Right kidney (tissue), 1 donor: ENCODE results near the gene SNTG2.

Source experiments
- DNase-seq: peaks from one replicate; pipeline ENCODE4 v3.0.0-alpha.2; 2016

The SNTG2 gene

DNA sequence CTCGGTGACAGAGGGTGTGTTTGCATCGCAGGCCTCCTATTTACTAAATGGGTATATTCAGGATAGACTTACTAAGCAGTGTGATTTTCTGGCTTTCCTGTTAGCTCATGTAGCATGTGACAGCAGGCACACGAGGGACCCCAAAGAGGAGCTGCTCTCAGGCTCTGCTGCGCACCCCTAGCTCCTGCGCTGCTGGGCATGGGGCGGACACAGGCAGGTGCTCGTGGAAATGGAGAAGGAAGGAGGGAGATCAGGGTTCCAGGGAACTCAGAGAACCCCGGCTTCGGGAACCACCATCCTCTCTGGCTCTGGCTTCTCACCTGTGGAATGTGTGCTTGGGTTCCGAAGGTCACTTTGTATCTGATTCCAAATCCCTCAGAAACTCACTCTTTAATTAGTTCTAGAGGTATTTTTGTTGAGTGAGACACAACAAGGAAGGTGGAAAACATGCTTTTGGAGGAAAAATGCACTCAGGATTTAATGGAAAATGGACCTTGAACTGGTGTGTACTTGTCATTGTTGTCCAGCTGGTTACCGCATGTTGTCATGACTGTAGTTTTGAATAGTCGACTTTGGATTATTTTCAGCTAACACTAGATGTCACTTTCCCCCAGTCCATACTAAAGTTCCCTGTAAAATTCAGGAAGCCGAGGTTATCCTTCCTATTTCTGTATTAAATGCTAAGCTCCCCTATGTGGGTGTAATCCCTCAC is 3.5 kb downstream of the SNTG2 start:
- no peak for DNase-seq

DNA sequence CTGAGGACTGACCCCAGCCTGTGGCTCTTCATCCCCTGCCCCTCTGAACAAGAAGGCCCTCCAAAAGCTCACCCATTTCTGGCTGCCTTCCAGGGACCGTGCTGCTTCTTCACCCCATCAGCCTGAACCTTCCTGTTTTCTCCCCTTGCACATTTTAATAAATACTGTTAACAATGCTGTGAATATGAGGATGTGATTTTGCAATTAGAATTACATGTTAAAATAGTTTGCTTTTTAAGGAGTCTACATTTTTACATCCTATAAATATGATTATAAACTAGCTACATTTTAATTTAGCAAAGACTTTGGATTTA is 4.0 kb downstream of the SNTG2 start:
- no peak for DNase-seq

DNA sequence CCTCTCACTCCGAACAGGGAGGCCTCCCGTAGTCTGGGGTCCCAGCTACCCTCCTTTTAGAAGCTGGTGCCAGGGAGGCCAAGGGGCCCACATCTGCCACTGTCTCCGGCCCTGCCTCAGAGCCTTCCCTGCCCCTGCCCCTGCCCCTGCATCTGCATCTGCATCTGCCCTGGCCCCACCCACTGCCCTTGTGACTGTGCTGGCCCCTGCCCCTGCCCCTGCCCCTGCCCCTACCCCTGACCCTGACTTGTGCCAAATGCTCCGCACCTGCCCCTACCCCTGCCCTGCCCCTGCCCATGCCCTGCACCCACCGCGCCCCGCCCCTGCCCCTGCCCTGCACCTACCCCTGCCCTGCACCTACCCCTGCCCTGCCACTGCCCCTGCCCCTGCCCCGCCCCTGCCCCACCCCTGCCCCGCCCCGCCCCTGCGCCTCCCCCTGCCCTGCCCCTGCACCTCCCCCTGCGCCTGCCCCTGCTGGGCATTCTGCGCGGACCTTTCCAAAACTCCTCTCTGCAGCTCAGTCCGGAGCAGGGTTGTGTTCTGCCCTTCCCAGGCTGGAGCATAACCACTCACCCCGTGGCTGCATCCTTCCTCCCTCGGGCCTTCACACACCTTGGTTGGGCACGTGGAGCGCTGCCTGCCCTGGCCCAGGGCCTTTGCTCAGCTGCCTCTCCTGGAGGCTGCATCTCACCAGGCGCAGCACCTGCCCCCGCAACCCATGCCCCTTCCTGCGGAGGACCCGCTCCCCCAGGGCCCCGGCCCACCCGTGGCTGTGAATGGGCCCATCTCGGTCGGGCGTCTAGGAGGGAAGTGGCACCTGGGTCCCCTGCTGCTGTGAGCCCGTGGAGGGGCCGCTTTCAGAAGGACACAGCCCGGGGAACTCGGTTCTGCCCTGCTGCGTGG is 5.4 kb downstream of the SNTG2 start:
- DNase-seq: no peak

DNA sequence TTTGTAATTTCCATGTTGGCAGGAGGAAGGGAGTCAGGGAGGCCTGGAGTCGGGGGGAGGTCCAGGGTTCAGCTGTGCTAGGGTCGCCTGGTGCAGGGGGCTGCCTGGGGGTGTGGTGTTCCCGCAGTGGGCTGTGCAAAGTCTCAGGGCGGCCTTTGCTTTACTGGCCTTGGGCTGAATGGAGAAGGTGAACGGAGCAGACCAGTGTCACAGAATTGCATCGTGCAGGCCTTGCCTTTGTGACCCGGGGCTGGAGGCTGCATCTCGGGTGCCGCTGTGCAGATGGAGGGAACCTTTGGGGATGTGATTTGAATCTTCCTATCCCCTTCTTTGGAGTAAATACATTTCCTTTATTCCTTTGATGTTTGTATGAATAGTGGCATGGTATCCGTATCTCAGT is 8.8 kb downstream of the SNTG2 start:
- no peak for DNase-seq

DNA sequence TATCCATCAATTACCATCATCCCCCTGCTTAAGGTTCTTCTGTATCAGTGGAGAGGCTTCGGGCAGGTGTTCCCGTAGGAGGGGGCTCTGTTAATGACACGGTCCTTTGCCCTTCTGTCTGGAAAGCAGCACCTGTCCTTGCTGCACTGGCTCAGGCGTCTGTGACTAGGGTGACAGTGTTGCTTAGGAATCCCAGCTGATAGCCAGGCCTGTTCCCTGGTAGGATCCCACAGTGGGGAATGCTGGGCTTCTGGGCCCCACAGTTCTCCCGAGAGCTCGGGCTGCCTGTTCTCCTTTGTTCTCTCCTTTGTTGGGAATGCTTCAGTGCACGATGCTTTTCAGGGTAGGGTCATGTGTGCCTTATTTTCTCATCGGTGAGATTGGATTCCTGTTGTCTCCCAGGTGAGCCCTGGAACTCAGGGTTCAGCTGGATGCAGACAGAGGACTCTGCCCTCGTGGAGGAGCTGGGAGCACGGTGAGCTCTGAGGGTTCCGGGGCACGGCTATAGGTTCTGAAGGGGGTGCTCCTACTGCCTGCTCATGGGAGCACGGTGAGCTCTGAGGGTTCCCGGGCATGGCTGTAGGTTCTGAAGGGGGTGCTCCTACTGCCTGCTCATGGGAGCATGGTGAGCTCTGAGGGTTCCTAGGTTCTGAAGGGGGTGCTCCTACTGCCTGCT is 9.6 kb downstream of the SNTG2 start:
- no peak for DNase-seq

DNA sequence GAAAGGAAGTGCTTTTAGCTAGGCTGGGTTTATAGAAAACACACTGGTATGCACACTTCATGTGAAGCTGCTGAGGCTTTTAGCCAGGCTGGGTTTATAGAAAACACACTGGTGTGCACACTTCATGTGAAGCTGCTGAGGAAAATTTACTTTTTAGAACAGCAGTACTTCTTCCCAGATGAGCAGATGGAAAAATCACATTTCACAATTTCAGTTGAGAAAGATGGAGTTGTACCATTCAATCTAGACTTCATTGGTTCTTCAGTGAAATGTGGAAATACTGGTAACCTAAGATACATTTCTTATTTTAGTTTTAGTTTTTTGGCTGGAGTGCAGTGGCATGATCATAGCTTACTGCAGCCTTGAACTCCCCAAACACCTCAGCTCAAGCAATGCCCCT is 11.1 kb downstream of the SNTG2 start:
- no peak for DNase-seq

DNA sequence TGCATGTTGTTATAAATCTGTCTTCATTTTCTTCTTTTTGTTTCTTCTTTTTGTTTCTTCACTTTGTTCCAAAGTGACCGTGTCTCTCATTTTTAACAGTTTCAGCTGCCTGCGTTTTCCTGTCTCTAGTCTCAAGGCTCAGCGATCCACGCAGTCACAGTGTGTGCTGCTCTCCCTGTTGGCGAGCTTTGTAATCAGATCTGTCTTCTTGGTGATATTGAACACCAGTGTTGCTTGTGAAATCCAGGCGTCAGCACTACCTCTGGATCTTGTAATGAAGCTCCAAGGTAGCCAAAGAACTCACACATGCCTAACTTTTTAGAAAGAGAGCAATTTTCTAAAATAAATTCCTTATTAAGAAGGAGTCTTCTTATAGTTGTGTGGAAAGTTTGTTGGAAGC is 13.2 kb downstream of the SNTG2 start:
- DNase-seq: no peak

DNA sequence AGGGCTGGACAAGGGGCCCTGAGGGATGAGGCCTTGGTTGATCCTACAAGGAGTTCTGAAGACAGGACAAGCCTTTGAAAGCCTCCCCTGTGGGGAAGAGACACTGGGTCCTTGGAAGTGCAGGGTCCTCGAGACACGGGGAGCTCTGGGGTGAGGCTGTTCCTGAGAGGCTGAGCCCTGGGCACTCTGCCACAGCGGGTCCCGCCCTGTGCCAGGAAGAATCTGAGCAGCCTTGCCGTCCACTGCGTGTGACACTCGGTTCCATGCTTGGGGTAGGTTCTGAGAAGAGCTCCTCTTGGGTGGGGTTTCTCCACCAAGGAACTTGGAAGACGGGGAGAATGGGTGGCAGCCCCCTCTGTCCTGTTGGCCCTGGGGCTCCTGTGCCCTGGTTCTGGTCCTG is 13.9 kb downstream of the SNTG2 start:
- DNase-seq: no peak

DNA sequence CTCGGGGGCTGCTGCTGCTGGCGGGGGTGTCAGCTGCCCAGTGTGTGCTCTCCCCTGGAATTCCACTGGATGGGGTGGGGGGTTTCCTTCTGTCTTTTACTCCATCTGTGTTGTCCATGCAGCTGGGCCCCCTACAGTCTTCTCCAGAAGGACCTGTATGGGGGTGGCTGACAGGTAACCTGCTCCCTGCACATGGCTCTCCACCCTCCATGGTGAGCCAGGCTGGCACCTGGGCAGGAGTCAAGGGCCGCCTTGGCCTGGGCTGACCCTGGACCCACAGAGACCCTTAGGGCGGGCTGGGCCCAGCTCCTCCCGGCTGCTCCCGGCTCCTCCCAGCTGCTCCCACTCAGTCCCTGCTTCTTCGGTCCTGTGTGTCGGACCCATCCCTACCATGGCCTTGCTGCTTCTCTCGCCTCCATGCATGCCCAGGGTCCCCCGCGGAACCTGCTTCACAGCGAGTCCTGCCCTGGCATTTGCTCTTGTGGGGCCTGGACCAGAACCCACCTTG is 15.0 kb downstream of the SNTG2 start:
- DNase-seq: no peak

DNA sequence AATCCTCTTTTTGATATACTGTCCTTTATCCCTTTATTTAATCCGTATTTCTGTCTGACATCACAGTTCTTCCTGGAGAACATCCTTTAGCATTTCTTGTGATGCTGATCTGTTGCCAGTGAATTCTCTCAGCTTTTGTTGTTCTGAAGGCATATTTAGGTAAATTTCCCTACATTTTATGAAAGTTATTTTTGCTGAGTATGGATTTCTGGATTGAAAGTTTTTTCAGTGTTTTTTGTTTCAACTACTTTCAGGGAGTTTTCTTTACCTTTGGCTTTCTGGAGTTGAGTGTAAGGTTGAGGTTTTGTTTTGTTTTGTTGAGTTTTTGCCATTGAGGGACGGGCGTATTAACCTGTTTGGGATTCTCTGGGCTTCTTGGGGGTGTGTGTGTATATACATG is 22.5 kb downstream of the SNTG2 start:
- DNase-seq: no peak

DNA sequence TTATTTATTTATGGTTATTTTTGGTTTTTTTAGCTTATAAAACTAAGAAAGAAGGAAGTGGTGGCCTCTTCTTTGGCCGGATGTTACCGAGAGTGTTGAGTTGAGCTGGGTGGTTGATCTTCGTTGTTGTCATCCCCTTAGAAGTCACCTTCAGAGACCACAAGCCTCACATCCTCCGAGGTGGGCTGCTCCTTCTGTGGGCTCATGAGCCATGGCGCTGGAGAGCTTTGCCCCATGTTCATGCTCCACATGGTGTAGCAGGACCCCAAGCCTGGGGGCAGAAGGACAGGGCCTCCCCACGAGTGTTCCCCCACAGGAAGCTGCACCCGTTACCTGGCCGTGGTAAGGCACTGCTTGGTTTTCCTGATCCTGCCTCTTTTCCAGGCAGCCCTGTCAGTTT is 23.4 kb downstream of the SNTG2 start:
- DNase-seq: no peak

DNA sequence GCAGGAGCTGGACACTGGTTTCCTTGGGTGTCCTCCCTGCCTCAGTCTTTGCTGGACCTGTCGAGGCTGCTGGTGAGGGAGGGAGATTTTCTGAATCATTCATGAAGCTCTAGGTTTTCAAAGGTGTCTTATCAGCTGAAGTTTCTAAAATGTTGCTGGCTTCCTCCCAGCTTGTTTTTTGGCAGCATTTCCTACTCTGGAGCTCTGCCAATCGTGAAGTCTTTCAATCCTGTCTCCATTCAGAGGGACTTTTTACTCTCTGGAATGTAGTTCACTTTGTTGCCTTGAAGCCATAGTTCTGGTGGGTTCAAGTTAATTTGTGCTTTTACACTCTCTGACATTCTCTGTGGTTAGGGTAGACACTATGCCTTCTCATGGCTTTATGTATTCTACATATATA is 23.9 kb downstream of the SNTG2 start:
- DNase-seq: no peak

DNA sequence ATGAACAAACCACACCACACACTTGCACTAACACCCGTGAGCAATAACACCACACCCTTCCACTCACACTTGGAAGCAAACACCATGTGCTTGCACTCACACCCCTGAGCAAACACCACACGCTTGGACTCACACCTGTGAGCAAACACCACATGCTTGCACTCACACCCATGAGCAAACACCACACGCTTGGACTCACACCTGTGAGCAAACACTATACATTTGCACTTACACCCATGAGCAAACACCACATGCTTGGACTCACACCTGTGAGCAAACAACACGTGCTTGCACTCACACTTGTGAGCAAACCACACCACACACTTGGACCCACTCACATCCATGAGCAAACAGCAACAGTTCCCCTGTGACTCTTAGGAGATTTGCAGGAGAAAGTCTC is 24.4 kb downstream of the SNTG2 start:
- DNase-seq: no peak

DNA sequence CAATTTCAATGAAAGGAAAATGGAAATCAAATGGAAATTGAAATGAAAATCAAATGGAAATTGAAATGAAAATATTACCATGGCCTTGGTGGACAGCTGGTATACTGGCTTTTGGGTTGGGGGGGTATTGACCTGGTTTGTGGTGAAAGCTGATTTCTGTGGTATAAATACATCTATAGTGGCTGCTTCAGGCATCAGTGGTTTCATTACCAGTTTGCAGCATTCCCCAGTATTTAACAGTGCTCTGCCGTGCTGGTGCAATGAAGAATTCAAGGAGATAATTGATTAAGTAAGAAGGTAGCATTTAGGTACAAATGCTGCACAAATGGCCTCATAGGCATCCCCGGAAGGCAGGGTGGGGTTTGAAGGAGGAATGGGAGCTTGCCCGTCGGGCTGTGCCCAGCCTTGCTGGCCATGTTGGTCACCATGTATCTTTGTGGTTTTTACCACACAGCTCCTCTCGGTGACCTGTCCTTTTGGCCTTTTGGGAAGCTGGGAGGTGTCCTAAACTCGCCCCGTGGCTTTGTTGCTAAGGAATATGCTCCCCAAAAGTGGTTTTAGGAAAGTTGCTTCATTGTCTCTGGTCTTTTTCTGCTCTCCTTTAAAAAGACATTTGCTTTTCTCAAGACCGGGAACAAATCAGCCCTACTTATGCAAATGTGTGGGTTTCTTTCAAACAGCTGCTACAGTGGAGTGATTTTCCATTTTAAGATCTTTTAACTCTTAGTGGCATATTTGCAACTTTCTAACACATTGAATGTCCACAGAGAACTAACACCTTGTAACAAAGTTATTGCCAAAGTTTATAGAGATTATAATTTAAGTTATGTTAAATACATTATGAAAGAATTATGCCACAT is 28.6 kb downstream of the SNTG2 start:
- no peak for DNase-seq

DNA sequence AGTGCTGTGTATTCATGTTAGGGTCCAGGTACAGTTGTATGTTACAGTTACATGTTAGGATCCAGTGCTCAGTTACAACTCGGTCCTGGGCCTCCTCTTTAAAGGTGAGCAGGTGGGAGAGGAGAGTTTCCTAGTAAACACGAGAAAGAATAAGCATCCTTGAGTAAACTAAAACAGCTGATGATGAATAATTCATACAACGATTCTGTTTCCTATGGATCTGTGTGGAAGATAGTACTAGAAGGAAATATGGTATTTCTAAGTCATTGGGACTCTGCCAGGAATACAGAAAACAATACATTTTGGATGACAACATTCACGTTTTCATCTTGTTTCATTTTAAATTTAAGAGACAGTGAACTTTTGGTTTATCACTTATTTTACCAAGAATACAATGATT is 29.5 kb downstream of the SNTG2 start:
- DNase-seq: no peak

DNA sequence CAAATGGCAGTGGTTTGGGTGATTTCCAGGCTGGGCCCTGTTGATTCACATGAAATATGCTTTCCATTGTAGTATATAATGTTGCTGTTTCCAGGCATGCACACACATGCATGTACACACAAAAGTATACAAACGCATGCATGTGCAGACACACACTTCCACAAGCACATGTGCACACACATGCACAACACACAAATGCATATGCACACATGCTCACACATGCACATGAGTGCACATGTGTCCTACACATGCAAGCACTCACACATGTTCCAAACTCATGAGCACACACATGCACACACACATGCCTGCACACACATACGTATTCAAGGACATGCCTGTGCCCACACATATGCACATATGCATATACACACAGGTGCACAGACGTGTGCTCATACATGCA is 30.6 kb downstream of the SNTG2 start:
- DNase-seq: no peak

DNA sequence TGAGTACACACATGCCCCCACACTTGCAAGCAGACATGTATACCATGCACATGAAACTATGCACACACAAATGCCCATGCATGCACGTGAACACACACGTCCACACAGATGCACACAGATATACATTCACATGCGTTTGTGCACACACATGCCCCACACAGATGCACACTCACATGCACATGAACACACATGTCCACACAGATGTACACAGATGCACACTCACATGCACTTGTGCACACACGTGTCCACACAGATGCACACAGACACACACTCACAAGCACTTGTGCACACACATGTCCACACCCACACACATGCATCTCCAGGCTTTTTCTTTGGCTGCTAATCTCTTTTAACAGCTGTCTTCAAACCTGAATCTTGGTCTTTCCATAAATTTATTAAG is 31.1 kb downstream of the SNTG2 start:
- DNase-seq: no peak

DNA sequence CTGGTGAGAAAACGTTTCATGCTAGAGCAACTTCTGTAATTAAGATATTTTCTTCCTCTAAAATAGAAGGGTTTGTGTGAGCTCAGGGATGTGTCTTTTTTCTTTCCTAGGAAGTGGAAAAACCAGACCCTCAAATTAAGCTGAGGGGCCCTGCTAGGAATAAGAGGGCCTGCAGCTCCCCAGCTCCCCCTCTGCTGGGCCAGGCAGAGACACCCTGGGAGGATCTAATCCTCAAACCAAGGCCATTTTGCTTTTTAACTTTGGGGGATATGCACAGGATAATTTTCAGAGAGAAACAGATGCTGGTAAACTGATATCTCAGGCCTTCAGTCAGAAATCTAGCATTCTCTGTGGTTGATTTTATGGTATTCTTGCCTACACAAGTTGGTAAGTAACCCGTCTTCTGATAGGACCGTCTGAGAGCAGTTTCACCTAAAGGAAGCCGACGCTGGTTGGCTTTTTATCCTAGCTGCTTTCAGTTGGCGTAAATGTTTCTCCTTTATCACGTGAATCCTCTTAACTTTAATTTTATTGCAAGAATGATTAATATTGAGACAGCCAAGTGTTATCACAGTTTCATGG is 34.8 kb downstream of the SNTG2 start:
- no peak for DNase-seq

DNA sequence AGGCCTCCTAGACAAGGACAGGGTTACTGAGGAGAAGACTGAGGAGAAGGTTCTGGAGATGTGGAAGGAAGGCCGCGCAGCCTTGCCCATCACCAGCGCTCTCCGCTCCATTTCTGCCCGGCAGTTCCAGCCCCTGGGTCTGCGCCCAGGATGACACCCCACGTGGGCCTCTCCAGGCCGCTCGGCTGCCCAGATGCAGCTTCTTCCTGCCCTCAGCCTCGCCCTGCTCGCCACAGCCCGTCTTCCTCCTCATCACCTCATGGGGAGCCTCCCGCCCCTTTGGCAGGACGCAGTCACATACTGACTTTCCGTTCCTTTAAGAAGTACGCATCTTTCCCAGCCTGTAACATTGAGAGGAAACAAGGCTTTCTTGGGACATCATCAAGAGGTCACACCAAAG is 37.1 kb downstream of the SNTG2 start:
- no peak for DNase-seq

DNA sequence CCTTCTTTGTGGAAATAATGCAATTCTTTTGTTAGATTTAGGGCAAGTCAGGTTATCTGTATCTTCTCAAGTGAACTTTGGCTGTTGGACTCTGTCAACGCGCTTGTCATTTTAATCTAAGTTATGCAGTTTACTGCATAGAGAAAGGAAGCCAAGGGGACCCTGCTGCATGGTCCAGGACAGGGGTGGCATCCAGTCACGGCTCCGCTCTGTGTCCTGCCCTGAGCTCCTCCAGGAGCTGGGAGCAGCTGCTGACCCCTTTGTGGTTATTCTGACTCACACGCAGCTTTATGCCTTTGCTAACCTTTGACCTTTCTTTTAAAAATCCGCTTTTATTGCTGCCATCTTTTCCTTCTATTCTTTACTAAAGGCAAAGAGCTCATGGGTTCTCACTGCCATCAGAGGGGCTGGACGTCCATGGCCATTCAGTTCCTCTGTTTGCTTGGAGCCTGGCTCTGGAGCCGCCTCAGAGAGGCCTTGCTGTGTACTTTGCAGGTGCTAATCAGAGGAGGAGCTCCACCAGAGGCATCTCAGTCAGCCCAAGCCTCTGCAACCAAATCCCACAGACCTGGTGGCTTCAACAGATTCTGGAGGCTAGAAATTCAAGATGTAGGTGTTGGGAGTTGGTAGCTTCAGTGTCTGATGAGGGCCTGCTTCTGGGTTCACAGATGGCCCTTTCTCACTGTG is 39.3 kb downstream of the SNTG2 start:
- no peak for DNase-seq

DNA sequence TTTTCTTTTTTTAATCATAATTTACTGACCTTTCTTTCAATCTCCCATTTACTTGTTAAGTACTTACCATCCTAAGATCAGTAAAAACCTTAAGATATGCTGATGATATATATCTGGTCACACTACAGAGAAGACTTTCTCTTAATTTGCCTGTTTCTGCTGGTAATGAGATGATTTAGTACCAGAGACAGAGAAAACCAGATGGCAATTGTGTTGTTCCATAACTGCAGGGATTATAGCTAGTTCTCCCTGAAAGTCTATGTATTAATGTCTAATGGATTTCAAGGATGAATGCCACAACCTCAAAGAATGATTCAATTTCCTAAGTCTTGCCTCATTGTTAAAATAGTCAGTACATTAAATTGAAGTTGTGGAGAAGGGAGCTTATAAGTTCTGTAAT is 40.3 kb downstream of the SNTG2 start:
- DNase-seq: no peak
